ENCODE measurements around the gene TRIM60.
"Not testable (repeated sequence)": the region's sequence is repeated elsewhere in the genome, so short reads cannot be mapped to it uniquely, and the experiment has no call there.

Gene TRIM60

DNA sequence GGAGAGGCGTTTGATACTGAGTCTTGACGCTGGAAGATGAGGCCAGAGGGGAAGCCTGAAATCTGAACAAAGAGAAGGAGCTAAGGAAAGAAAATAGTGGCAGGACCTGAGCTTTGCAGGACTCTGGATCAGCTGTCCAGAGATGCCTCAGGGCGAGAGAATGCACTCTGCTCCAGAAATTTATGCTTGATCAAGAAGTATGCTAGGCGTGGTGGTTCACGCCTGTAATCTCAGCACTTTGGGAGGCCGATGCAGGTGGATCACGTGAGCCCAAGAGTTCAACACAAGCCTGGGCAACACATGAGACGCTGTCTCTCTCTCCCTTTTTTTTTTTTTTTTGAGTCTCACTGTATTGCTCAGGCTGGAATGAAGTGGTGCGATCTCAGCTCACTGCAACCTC is 23.8 kb downstream of the TRIM60 start:
- DNase-seq: no peak

DNA sequence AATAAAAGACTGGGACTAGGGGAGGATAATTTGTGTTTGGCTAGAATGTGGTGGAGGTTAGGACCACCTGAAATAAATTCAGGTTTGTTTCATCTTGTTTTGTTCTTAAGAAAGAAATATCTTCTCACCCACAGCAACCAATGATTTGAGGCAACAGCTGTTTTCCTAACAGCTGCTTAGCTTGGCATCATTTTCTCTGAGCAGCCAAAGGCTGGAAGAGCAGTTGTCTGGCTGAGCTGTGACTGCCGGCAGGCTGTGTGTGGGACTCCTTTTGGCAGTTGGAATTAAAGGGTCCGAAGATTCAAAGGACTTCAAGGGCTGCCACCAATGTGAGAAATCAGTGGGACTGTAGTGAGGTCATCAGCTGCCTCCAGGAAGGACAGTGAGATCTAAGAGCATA is 26.9 kb downstream of the TRIM60 start:
- no peak for DNase-seq

DNA sequence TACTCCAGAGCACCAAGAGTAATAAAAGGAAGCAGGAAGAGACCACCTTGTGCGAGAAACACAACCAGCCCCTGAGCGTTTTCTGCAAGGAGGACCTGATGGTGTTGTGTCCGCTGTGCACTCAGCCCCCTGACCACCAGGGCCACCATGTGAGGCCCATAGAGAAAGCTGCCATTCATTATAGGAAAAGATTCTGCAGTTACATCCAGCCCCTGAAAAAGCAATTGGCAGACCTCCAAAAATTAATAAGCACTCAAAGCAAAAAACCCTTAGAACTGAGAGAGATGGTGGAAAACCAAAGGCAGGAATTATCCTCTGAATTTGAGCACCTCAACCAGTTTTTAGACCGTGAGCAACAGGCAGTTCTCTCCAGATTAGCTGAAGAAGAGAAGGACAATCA is 27.6 kb downstream of the TRIM60 start:
- DNase-seq: no peak

DNA sequence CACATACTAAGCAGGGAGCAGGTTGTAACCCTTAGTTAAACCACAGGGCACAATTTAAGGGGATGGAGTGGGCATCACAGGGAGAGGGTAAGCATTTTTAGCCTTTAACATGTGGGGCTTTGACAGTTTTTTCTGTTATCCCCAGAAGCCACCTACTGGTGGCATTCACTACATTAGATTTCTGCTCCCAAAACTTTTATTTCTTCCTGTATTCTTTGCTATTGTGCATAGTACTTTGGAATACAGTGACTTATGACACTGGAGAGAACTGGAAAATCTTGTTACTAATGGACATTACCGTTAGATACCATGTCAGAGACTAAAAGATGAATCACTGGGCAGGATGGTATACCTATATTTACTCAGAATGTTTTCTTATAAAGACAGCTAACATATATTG is 29.1 kb downstream of the TRIM60 start:
- DNase-seq: no peak

DNA sequence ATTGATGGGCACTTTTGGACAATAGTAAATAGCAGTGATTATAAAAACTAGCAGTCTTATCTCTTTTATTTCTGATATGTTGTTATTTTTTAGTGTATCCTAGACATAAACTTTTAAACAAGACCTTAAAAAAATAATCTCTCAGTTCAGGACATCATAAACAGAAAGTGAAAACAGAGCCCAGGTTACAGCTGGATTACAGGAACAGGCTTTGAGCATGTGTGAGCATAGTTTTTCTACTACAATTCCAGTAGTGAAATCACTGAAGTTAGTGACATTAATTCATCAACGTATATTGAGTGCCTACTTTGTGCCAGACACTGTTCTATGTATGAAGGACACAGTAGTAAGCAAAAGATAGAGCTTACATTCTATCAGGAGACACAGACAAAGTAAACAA is 38.8 kb downstream of the TRIM60 start:
- DNase-seq: no peak

DNA sequence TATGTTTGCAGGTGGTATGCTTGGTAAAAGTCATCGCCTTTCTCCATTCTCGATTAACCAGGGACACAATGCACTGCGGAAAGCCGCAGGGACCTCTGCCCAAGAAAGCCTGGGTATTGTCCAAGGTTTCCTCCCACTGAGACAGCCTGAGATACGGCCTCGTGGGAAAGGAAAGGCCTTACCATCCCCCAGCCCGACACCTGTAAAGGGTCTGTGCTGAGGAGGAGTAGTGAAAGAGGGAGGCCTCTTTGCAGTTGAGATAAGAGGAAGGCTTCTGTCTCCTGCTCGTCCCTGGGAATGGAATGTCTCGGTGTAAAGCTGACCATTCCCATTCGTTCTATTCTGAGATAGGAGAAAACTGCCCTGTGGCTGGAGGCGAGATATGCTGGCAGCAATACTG is 41.5 kb downstream of the TRIM60 start:
- DNase-seq: not testable (repeated sequence)

DNA sequence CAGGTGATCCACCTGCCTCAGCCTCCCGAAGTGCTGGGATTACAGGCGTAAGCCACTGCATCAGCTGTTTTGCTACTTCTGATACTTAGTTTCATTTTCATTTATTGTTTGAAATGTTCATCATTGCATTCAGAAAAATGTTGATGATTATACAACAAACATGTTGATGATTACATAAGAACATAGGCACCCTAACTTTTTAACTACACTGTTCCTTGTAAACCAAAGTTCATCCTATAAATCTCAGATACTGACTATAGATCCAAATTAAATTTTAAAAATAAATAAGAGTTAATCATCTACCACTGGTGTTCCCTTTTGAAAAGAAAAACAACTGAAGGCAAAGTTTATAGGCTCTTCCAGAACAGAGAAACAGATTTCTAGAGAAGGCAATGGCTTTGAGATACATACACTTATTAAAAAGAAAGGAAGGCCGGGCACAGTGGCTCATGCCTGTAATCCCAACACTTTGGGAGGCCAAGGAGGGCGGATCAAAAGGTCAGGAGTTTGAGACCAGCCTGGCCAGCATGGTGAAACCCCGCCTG is 45.3 kb downstream of the TRIM60 start:
- no peak for DNase-seq

DNA sequence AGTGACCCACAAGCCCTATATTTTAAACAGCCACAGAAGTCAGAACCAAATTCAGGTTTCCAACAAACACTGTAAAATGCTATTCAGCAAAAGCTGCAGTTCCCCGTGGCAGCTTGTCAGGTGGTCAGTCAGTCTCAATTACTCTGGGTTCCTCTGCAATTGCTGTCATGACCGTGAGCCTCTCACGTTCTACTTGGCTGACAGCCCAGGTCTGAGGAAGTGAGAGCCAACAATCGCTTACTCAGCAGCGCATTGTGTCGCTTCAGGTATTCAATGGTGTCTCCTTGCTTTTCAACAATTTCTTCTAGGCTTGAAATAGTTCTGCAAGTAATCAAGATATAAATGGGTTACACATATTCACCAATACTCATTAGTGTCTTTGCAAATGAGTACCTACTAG is 47.7 kb downstream of the TRIM60 start:
- no peak for DNase-seq

DNA sequence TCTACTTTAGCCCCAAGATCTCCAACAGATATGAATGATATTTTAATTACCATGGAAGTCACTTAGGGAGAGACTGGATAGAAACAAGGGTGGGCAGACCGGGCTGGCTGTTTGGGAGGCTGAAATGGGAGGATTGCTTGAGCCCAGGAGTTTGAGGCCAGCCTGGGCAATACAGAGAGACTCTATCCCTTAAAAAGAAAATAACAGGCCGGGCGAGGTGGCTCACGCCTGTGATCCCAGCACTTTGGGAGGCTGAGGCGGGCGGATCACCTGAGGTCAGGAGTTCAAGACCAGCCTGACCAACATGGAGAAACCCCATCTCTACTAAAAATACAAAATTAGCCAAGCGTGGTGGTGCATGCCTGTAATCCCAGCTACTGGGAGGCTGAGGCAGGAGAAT is 53.0 kb downstream of the TRIM60 start:
- not testable (repeated sequence) for DNase-seq

DNA sequence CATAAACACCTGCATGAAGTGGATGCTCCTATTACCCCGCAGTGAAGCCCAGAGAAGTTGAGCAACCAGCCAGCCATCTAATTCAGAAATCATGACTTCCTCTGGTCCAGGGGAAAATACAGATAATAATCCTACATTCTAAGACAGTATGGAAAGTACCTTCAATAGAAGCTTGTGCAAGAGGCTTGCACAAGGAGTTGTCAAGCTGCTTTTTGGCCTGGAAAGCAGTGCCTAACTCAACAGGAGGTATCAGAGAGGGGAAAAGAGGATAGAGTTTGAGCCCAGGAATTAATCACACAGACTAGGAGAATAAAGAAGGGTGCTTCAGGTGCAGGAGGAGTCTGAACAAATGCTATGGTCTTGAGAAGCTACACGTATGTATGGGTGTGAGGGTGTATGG is 54.1 kb downstream of the TRIM60 start:
- DNase-seq: no peak

DNA sequence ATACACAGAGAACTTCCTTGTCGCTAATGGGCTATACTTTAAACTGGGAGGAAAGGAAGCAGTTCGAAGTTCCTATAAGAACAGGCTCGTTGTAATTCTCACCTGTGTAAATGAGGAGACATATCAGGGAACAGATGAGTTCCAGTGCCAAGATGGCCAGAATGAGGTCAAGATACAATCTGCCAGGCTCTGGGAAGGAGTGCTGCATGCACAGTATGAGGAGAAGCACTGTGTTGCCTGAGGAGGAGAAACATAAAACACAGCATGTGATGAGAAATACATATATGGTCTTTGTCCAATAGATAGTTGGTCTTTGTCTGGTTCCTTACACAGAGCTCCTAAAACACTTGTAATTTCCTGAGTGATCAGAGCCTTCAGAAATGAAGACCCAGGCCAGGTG is 56.6 kb downstream of the TRIM60 start:
- no peak for DNase-seq

Measured in activated effector memory CD4-positive, alpha-beta T cell treated with anti-CD3 and anti-CD28 coated beads, Interleukin-2, amount 50 U/mL, for 16 hours (primary cell).